A172 (cell line): ENCODE data around the gene SOBP. TPM values are rescaled to one million over a fixed set of nuclear protein-coding genes. Genes with fewer than 3 reads are reported as not detected.

Experiments
- DNase-seq: peaks from one replicate; pipeline ENCODE4 v3.0.0-alpha.2; 2015; ENCODE audit warnings: low spot score
- total RNA-seq: library from RNA; depleted of rRNA; stranded (reverse); fragments of >200 nt; shearing (Covaris generic); gene quantifications from 2 replicates; pipeline ENCODE4 v1.2.3, GENCODE V29; 2014

The SOBP gene
- total RNA-seq, 1 experiment from 2014 or later = not detected

DNA sequence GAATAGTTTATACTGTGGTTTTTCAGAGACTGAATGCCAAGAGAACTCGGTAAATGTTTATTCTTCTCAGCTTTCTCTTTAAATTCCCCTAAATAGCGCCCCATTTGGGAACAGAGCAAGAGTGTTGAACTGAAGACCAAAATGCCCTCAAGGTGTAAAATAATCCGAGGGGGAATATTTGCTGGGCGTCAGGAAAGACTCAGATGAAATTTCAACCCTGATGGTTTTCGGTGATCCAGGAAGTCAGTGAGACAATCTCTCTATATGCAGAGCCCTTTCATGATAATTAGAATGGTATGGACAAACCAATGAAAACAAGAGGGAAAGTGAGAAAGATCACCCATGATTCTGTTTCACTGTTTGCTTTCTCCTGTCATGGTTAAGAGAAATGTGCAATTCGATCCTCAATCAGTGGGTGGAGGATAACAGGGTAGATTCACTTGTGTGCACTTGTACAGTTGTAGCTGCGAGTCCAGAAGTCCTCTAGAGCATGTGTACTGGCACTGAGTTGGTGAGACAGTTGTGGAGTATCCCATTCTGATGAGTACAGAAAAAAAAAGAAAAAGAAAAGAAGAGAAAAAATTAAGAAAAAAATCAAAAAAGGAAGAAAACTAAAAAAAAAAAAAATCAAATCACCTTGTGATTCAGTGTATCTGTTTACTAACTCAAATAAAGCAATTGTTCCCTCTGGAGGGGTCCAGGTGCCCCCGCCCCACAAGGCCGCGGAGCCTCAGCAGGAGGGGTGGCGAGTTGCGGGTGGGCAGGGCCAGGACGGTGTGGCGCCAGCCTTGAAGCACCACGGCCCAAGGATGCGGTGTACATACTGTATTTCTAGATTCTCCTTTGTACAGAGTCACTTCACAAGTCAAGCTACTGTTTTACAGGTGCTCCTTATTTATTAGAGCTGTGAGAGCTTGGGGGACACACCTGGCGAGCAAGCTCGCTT lies 169.3 kb downstream of the SOBP start:
- DNase-seq = no peak

DNA sequence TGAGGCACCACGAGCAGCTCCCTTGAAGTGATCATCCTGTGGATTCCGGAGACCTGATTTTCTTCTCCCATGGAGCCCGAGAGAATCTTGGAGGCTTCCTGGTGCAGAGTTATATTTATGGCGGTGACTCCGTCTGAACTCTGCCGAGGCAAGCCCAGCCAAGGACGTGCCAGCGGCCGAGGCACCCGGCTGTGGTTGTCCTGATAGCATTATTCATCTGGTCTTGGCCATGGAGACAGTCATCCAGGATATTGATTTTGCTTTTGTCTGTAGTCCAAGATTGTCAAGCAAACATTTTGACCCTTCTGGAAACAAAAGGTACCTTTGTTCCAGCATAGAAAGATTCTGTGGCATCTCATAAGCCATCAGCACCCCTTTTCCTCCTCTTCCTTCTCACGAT lies 170.9 kb downstream of the SOBP start:
- DNase-seq = no peak

DNA sequence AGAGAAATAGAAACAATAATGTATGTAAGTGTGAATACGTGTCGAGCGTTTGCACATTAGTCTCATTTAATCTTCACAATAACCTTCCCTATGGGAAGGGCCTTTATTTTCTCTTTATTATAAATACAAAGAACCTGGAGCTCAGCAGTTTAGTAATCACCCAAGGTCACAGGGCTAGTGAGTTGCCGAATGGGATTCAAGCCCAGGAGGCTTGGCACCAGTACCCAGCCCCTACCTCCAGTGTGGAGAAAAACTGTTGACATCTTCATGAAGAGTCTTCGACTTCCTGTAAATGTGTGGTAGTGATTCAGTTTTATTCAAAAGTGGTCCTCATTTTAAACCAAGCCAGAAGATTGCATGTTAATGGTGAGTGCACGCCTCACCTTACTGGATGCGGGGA lies 171.4 kb downstream of the SOBP start:
- no peak for DNase-seq

DNA sequence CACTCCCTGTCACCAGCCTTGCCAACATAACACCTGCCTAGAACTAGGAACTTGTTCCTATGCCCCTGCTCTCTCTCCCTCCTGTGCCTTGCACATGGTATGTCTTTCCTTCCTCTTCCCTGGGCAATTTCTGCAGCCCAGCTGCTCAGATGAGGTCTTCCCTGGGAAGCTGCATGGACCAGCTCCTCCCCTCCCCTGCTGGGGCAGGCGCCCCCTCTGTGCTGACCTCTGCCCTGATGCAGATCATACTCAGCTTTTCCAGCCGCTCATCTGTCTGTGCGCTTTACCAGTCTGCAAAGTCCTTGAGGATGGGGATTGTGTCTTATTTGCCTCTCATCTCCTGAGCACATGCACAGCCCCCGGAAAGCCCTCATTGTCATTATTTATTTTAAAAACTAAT lies 172.4 kb downstream of the SOBP start:
- DNase-seq = no peak

DNA sequence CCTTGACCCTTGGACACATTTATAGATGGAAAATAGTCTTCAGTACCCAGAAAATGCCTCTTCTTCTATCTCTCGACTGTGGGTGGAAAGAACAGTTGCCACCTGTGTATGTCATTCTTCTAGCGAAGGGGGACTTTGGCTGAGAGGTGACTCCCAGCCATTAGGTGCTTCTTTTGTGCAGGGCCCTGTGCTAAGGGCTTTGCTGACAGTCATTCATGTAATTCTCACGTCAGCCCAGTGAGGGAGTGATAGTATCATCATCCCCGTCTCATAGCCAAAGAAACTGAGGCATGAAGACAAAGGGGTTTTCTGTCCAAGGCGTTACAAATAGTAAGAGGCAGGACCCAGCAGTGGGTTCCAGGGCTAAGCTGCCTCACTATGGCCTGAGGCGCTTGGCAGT lies 173.4 kb downstream of the SOBP start:
- no peak for DNase-seq

DNA sequence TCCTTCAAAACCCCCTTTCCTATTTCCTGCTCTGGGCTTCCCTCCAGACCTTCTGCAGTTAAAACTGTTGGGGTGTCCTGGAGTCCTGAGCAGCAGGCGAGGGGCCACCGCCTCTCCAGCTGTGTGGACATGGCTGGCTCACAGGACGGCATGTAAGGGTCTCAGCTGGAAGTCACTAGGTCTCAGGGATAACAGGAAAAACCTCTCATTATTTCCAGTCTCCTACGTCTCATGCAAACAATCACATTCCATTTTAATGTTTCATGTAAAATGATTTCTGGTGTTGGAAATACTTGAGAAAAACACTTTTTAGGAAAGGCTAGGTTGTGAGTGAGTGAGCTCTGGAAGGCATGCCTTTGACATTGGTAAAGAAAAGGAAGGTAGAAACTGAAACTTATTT lies 175.5 kb downstream of the SOBP start:
- no peak for DNase-seq

DNA sequence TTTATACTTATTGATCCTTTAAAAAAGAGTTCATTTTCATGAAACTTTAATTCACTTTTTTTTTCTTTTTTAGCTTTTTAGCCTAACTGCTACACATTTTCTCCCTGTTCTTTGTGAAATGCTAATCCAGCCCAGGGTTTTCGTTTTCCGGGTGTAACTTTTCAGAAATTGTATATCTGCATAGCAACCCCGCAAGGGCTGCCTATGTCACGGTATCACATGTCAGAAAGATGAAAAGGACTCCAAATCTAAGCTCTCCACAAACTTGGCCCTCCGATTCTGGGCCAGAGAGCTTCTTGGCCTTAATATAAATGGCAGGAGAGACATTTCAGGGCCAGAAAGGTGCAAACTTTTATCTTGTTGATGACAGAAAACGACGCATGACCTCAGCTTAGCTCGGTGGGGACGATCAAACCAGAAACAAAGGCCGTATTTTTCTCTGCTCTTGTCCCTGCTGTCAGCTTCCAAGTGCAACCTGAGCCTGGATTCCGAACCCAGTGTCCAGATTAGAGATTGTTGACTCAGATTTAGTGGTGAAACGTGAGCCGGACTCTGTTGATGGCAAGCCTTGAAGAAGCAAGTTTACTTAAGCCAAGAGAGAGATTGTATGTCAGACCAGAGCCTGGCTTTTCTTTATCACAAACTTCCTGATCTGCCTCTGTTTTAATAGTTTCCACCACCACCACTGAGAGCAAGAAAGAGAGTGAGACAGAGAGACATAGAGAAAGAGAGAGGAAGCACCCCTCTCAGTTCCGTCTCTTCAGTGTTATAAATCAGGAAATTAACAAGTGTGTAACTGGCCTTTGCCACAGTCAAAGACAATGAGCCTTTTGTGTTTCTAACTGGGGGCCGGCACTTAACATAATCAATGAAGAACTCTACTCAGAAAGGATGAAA lies 176.4 kb downstream of the SOBP start:
- no peak for DNase-seq

DNA sequence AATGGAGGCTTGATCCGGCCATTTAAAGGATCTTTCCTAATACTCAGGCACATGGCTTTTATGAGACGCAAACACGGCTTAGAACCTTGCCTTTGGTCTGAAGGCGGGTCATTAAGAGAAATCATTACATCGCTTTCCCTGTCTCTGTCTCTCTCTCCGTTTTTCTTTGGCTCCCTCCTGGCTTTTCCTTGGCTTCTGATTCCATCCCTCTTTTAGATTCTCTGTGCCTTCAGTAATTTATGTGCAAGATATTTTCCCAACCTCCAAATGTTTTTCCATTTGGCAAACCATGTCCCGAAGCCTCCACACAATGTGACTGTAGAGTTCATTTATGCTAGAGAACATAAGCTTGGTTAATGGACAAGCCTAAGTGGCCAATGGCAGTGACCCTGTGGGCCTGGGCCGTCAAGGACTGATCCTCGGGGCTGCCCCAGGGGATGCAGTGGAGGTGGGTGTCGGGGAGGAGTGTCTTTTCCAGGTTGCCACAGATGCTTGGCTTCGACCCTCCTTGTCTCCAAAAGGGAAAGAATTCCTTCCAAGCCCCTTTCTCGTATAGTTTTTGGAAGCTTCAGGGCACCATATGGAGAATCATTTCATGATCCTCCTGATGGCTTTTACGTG lies 177.2 kb downstream of the SOBP start:
- DNase-seq = no peak

DNA sequence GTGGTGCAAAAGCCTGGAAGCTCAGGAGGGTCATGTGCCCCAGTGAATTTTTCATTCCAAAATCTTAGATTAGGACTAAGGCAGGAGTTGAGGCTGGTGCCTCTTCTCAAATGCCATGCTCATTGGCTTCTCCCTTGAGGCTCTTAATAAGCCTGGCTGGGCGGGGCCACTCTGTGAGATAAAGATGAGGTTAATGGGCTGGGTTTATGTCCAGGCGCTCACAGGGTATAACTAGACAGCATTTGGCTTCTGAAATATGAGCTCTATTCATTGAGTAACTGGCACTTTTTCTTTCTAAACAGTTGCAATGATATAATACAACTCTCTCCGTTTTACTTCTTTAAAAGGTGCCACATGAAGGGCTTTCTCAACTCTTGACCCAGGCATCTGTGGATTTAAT lies 177.9 kb downstream of the SOBP start:
- DNase-seq = no peak

DNA sequence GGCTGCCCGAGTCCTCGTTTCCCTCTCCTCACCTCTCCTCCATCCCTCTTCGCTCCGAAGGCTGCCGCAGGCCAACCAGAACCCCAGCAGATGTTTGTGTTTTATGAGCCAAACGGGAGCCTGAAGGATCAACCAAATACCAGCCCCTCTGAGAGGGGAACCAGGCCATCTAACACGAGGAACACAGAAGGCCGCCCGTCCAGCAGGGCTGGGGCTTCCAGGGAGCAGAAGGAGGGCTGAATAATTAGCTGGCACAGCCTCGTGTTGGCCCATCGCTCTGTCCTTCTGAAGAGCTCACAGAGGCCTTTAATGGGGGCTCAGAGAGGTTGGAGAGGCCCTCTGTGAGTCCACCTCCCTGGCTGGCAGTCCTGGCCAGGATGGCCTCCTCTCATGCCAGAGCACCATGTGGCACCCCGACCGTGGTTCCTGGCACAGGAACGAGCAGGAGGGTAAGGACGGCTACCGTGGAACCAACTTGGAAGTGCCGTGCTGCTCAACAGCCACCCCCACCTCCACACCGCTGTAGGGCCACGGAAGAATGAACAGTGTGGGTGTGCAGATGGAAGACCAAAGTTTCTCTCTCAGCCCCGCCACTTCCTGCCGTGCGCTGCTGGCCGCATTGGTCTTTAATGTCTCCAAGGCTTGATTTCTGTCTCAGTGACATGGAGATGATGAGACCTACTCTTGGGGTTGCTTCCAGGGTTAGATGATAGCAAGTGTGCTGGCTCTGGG lies 179.0 kb downstream of the SOBP start:
- DNase-seq = no peak

DNA sequence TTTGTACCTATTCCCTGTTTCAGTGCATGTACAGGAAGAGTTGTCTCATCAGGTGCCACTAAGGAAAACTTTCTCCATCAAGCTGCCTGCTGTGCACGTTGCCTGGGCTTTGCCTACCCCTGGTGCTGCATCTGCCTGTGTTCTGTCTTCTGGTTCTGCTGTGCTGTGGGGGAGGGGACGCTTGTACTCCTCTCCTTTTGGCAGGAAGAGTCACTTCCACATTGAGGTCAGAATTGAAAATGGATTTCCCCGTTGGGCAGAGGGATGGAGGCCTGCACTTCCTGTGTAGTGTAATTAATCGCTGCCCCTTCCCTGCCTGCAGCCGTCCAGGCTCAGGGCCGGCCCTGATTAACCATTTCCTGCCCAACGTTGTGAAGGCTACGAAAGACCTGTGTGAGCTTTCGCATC lies 180.9 kb downstream of the SOBP start:
- DNase-seq = peak; percentile 64

DNA sequence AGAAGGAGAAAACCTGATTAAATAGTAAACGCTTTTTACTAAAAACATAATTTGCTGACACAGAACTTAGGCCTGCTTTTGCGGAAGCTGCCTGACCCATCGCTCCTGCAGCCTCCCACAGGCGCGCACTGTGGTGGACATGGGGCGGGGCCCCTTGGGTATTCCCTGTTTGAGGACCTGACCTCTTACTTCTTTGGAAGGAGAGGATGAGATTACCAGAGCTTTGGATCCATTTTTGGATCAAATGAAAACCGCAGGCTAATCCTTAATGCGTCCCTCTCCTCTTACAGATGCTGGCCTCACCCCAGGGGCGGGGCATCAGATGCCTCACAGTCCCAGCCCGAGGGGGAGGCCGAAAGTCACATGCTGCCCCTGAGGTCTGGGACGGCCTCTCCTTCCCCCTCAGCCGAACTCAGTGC lies 183.2 kb downstream of the SOBP start:
- DNase-seq = no peak

DNA sequence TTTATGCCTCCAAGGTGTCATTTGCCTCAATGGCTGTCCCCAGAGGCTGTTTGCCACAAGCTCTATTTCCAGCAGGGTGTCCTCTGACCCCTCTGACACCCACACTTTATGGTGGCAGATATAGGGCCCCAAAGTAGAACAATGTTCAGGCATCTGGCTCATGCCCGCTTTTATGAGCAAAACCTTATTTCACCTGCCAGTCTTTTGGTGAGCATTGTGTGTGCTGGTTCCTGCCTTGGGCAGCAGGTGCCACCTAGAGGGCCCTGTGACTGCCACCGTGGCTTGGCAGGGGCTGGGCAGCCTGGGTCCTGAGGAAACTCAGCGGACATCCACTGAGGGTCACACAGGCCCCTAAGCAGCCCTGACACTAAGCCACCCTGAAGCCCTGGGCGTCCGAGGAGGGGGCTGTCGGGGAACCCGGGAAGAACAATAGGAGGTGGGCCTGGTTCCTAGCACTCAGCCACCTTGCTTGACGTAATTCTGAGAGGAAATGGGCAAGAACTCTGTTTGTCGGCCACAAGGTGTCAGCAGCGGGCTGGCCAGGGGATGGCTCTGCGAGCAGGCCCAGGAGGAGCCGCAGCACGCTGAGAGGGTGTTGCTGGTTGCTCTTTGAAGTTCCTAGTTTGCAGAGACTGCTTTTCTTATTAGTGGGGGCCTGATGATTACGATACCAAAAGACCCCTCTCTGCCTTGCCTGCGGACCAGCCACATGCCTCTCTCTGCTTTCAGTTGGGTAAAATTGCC lies 185.2 kb downstream of the SOBP start:
- DNase-seq = peak; percentile 50

DNA sequence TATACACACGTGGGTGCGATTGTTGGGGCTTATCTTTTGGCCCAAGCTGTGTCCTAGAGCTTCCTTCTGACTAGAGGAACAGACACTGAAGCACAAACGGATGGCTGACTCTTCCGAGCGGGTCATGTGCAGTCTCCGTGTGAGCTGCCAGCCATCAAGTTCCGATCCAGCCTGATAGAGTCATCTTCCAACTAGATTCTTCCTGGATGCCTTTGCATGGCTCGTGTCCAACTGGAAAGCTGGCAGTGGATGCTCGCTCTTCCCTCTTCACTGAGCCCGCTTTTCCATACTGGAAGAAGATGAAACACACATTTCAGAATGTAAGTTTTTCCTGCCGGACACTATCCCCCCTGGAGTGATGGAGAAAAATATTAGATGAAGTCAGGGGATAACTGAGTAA lies 186.1 kb downstream of the SOBP start:
- no peak for DNase-seq

DNA sequence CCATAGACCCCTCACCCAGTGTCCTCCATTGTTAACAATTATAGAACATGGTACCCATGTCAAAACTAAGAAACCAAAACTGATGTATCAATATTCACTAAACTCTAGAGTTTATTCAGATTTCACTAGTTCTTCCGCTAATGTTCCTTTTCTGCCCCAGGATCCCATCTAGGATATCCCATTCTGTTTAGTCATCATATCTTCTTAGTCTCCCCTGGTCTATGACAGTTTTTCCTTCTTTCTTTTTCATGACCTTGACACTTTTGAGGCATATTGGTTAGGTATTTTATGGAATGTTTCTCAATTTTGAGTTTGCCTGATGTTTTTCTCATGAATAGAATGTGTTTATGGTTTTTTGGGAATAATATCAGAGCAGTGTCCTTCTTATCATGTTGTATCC lies 187.5 kb downstream of the SOBP start:
- no peak for DNase-seq

DNA sequence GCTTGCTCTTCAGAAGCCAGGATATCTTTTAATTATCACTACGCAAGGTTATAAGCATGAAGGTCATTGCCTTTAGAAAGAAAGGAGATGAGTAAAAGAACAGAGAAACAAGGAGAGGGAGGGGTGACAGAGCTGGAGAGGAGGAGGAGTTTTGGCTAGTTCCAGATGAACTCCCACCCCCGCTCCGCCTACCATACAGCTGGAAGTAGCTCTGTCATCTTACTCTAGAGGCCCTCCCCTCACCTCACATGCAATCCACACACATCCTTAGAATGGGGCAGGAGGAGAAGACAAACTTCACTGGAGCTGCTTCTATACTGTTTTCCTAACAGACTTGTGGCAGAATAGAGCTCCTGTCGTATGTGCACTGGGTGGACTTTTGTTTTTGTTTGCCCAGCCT lies 189.5 kb downstream of the SOBP start:
- DNase-seq = peak; percentile 21

DNA sequence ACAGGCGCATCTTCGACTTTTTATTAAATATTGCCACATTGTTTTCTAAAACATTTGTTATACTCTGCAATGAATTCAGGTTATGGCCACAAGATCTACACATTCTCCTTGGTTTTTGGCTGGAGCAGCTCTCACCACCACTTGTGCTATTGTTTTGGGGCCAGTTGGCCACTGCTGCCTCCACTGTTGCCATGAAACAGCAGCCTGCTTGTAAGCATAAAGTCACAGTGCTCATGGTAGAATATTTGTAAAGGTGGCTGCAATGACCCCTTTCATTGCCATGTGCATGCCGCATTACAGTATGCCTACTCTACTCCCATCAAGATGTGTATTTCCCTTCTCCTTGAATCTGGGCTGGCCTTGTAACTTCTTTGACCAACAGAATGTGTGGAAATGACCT lies 192.8 kb downstream of the SOBP start:
- DNase-seq = no peak

DNA sequence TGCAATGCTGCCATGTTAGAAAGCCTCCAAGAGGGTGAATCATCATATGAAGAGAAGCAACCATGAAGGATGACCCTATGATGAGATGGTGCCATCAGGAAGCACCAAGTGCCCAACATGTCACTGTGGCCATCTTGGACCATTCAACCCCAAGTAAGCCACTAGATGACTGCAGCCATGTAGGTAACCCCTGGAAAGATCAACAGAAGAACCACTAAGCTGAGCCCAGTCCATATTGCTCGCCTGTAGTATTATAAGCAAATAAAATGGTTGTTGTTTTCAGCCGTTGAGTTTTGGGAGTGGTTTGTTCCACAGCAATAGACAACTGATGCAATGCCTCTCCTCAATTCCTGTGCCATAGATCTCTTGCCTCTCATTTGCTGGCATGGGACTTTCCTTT lies 193.3 kb downstream of the SOBP start:
- DNase-seq = no peak

DNA sequence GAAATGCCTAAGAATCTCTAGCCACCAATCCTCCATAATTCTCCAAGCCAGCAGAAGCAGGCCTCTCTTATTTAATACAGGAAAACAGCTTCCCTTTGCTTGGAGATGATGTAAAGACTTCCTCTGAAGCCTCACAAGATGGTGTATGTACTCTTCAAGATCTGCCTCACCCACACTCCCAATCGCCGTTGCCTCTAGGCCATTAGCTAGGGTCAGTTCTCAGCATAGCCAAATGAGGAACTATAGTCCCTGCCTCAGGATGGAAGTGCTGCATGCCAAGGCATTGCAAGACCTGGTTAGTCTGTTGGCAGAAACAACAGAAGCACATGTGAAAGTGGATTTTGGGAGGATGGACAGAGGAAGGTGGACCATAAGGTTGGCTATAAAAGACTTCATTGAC lies 195.1 kb downstream of the SOBP start:
- DNase-seq = no peak

DNA sequence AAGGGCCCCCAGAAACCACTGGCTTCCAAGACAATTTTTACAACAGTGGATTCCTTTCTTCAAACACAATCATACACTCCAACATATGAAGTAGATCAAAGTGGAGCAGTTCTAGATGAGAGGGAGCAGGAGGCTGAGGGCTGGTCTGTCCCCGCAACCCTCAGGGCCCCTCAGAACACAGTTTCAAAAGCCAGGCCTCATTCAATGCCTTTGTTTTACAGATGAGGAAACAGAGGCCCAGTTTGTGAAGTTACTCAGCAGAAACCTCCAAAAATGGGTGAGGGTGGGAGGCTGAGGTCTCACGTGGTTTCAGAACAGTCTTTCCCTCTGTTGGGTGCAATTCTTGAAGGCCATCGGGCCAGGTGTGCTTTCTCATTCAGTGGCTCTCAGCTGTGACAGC lies 199.3 kb downstream of the SOBP start:
- no peak for DNase-seq
